IMR-90 (cell line): ENCODE data around the gene RPL19. TPM values are rescaled to one million over a fixed set of nuclear protein-coding genes. Genes with fewer than 3 reads are reported as not detected.
A peak's percentile ranks its signal among the peaks of the same experiment; 100 is the strongest.

Experiments used
- ATAC-seq: fragments of 200-7000 bp; cut with Tn5 transposase; 2 replicates; pipeline ENCODE4 v1.9.1; 2020; ENCODE audit warnings: low read depth, mild to moderate bottlenecking, moderate library complexity
- BruUV-seq: library from RNA; stranded (reverse); fragments of 400-500 nt; replicated peaks from 2 replicates; lab custom pipeline; 2021; lab: Mats Ljungman, UMichigan
- CTCF ChIA-PET: fragments of 300-600 bp; formaldehyde crosslinking; extraction: SDS; loops from one replicate; lab custom pipeline; 2021; ENCODE audit warnings: antibody characterized with exemption; lab: Yijun Ruan, JAX
- POLR2A ChIA-PET: fragments of 300-600 bp; sonication (Branson Sonifier 250); formaldehyde crosslinking; loops from one replicate; lab custom pipeline; 2022; ENCODE audit warnings: antibody characterized with exemption; ENCODE audit not compliant: unreplicated experiment; lab: Charles Lee
- DNase-seq: peaks from one replicate; pipeline ENCODE4 v3.0.0; 2013
- H2AFZ ChIP-seq: replicated peaks from 2 replicates; pipeline ENCODE3; 2013; ENCODE audit warnings: low read length, mild to moderate bottlenecking; ENCODE audit not compliant: poor library complexity
- H2AK5ac ChIP-seq: 2 replicates; pipeline ENCODE4 v1.6.1; 2013; ENCODE audit warnings: low read depth, low read length, inconsistent platforms
- H2AK9ac ChIP-seq: replicated peaks from 2 replicates; pipeline ENCODE3; 2013; ENCODE audit warnings: mild to moderate bottlenecking, low read depth, low read length, moderate library complexity; ENCODE audit not compliant: poor library complexity
- H2BK120ac ChIP-seq: 2 replicates; pipeline ENCODE4 v1.6.1; 2013; ENCODE audit warnings: low read depth, low read length, inconsistent platforms
- H2BK15ac ChIP-seq: 3 replicates; pipeline ENCODE4 v1.6.1; 2013; ENCODE audit warnings: low read depth, low read length, inconsistent platforms
- H2BK20ac ChIP-seq: 2 replicates; pipeline ENCODE4 v1.6.1; 2013; ENCODE audit warnings: low read depth, mild to moderate bottlenecking, inconsistent platforms, low read length, moderate library complexity
- H2BK5ac ChIP-seq: 2 replicates; pipeline ENCODE4 v1.6.1; 2013; ENCODE audit warnings: mild to moderate bottlenecking, low read depth, low read length, inconsistent platforms; ENCODE audit not compliant: poor library complexity, severe bottlenecking
- H3K14ac ChIP-seq: replicated peaks from 2 replicates; pipeline ENCODE4 v1.6.1; 2013; ENCODE audit warnings: low read depth, low read length, inconsistent platforms
- H3K18ac ChIP-seq: 2 replicates; pipeline ENCODE4 v1.6.1; 2013; ENCODE audit warnings: low read depth, low read length, control low read depth
- H3K23ac ChIP-seq: 2 replicates; pipeline ENCODE4 v1.6.1; 2013; ENCODE audit warnings: low read depth, low read length, inconsistent platforms
- H3K27ac ChIP-seq: 2 replicates; pipeline ENCODE4 v1.5.1; 2013; ENCODE audit warnings: mild to moderate bottlenecking, control low read depth, low read length; ENCODE audit not compliant: insufficient read depth
- H3K27me3 ChIP-seq: 2 replicates; pipeline ENCODE4 v1.6.1; 2013; ENCODE audit warnings: low read length; ENCODE audit not compliant: control insufficient read depth, insufficient read depth
- H3K36me3 ChIP-seq: 2 replicates; pipeline ENCODE4 v1.6.1; 2013; ENCODE audit warnings: low read length, mixed read lengths; ENCODE audit not compliant: control insufficient read depth, insufficient read depth
- H3K4ac ChIP-seq: 2 replicates; pipeline ENCODE4 v1.6.1; 2013; ENCODE audit warnings: low read depth, low read length, inconsistent platforms
- H3K4me1 ChIP-seq: 2 replicates; pipeline ENCODE4 v1.6.1; 2013; ENCODE audit warnings: low read length, mixed read lengths; ENCODE audit not compliant: control insufficient read depth, insufficient read depth
- H3K4me2 ChIP-seq: 2 replicates; pipeline ENCODE4 v1.6.1; 2013; ENCODE audit warnings: low read depth, mild to moderate bottlenecking, control low read depth, low read length, moderate library complexity
- H3K4me3 ChIP-seq: 2 replicates; pipeline ENCODE4 v1.5.1; 2013; ENCODE audit warnings: low read depth, mild to moderate bottlenecking, control low read depth, low read length, moderate library complexity; ENCODE audit not compliant: insufficient read depth
- H3K56ac ChIP-seq: 2 replicates; pipeline ENCODE4 v1.6.1; 2013; ENCODE audit warnings: low read length, inconsistent platforms; ENCODE audit not compliant: insufficient read depth; ENCODE audit errors: extremely low read depth
- H3K79me1 ChIP-seq, 2 experiments: 2 replicates each; pipeline ENCODE4 v1.6.1; 2013; ENCODE audit warnings: low read length in 2 of 2, inconsistent platforms in 1 of 2, low read depth in 1 of 2
- H3K9ac ChIP-seq: 2 replicates; pipeline ENCODE4 v1.6.1; 2013; ENCODE audit warnings: low read depth, low read length, control low read depth
- H3K9me1 ChIP-seq: 2 replicates; pipeline ENCODE4 v1.6.1; 2013; ENCODE audit warnings: low read length, inconsistent platforms; ENCODE audit not compliant: insufficient read depth
- H3K9me3 ChIP-seq: 2 replicates; pipeline ENCODE4 v1.6.1; 2013; ENCODE audit warnings: low read length; ENCODE audit not compliant: control insufficient read depth, insufficient read depth
- H4K20me1 ChIP-seq: 2 replicates; pipeline ENCODE4 v1.6.1; 2013; ENCODE audit warnings: low read length, inconsistent platforms; ENCODE audit not compliant: insufficient read depth
- H4K5ac ChIP-seq: 2 replicates; pipeline ENCODE4 v1.6.1; 2013; ENCODE audit warnings: mild to moderate bottlenecking, low read depth, low read length, control low read depth
- H4K8ac ChIP-seq, 2 experiments: 2 replicates each; pipeline ENCODE4 v1.6.1; 2013; ENCODE audit warnings: low read depth in 2 of 2, low read length in 2 of 2, control low read depth in 1 of 2, inconsistent platforms in 1 of 2
- H4K91ac ChIP-seq: 2 replicates; pipeline ENCODE4 v1.6.1; 2013; ENCODE audit warnings: low read depth, low read length, inconsistent platforms; ENCODE audit not compliant: insufficient read depth
- BHLHE40 ChIP-seq: fragments of 150-350 bp; IDR thresholded peaks from 2 replicates; pipeline ENCODE4 v1.6.1; 2016; ENCODE audit warnings: mild to moderate bottlenecking, low read depth, low read length
- CTCF ChIP-seq: conservative IDR thresholded peaks from 2 replicates; pipeline ENCODE4 v1.5.1; 2012; ENCODE audit warnings: mild to moderate bottlenecking, low read depth, low read length, improper control_type of control experiment
- MAFK ChIP-seq: IDR thresholded peaks from 2 replicates; pipeline ENCODE4 v1.6.1; 2012; ENCODE audit warnings: low read depth, low read length, improper control_type of control experiment
- MAZ ChIP-seq: IDR thresholded peaks from 2 replicates; pipeline ENCODE4 v1.6.1; 2012; ENCODE audit warnings: low read depth, mild to moderate bottlenecking, low read length, improper control_type of control experiment, moderate library complexity, borderline replicate concordance
- MXI1 ChIP-seq: IDR thresholded peaks from 2 replicates; pipeline ENCODE4 v1.6.1; 2012; ENCODE audit warnings: low read depth, mild to moderate bottlenecking, low read length, moderate library complexity, borderline replicate concordance
- NFE2L2 ChIP-seq: fragments of 150-350 bp; IDR thresholded peaks from 2 replicates; pipeline ENCODE4 v1.6.1; 2016; ENCODE audit warnings: low read depth, mild to moderate bottlenecking, low read length
- RAD21 ChIP-seq: IDR thresholded peaks from 2 replicates; pipeline ENCODE4 v1.6.1; 2012; ENCODE audit warnings: low read length, improper control_type of control experiment
- RCOR1 ChIP-seq: IDR thresholded peaks from 2 replicates; pipeline ENCODE4 v1.6.1; 2012; ENCODE audit warnings: mild to moderate bottlenecking, low read length, improper control_type of control experiment; ENCODE audit not compliant: insufficient replicate concordance
- RFX5 ChIP-seq: IDR thresholded peaks from 2 replicates; pipeline ENCODE4 v1.8.0; 2012; ENCODE audit warnings: low read depth, mild to moderate bottlenecking, low read length, moderate library complexity
- USF2 ChIP-seq: fragments of 150-350 bp; IDR thresholded peaks from 2 replicates; pipeline ENCODE4 v1.6.1; 2017; ENCODE audit warnings: mild to moderate bottlenecking, antibody characterized with exemption, low read length, low read depth
- WGBS, 2 experiments: methylation state at CpG; one replicate each; pipeline versions ENCODE4 v1.1.5 to v1.1.7; 2013; ENCODE audit warnings: missing lambda C conversion rate in 2 of 2; ENCODE audit not compliant: insufficient read length in 1 of 2; ENCODE audit errors: extremely low coverage in 2 of 2; 5-methylcytosine and 5-hydroxymethylcytosine counted together
- dilution Hi-C: fragments of 300-500 bp; cut with HindIII; formaldehyde crosslinking; loops from one replicate; pipeline ENCODE4 v1.14.3; 2018; ENCODE audit warnings: low sequenced_read_pairs; ENCODE audit not compliant: unreplicated experiment
- in situ Hi-C: fragments of 300-500 bp; cut with MboI; formaldehyde crosslinking; loops from 3 replicates; pipeline ENCODE4 v1.14.3; 2019; ENCODE audit warnings: low sequenced_read_pairs, inconsistent platforms, mixed read lengths
- intact Hi-C: fragments of 100-400 bp; cut with micrococcal nuclease; formaldehyde crosslinking; loops from 2 replicates; pipeline ENCODE4 v1.10.0; 2022
- polyA plus RNA-seq, 3 experiments: library from polyadenylated mRNA; depleted of rRNA; stranded (reverse); fragments of >200 nt; gene quantifications; 2 replicates each; pipeline ENCODE4 v1.2.3, GENCODE V29; 2012; ENCODE audit warnings: low replicate concordance in 1 of 3
- total RNA-seq: library from RNA; depleted of rRNA; stranded (reverse); fragments of >200 nt; gene quantifications from 2 replicates; pipeline ENCODE4 v1.2.3, GENCODE V29; 2012

RPL19 gene
- total and polyA plus RNA-seq, 2 of the 4 experiments (the other 2 are of a cell fraction), result 2,101 to 2,466 TPM

GRCh38 chr17:39236981-39237441 is 36.9 kb downstream of the RPL19 start:
- DNase-seq (no peak), ATAC-seq (no peak)
- Histone ChIP-seq H2BK20ac (no peak overlapping the region), H3K23ac (no peak overlapping the region), H2BK15ac (no peak overlapping the region), H3K4me1 (no peaks in the 10 kb centered on the region; the same call in 1 of the 2 replicates), H3K36me3 (no peaks in the 10 kb centered on the region), H2AK5ac (no peak overlapping the region), H2BK120ac (no peak overlapping the region), H2AK9ac (no peak overlapping the region), H2AFZ (peak overlapping the region; percentile 32), H4K5ac (no peak overlapping the region), H3K14ac (no peak overlapping the region), H3K27me3 (peaks cover 6% of the 10 kb centered on the region), H3K56ac (no peak overlapping the region), H3K18ac (no peak overlapping the region), H3K79me1 (no peaks in the 10 kb centered on the region), H3K27ac (no peak overlapping the region), H4K91ac (no peak overlapping the region), H3K9ac (no peak overlapping the region), H3K4me2 (no peak overlapping the region), H3K4me3 (no peak overlapping the region), H4K20me1 (no peaks in the 10 kb centered on the region), H3K9me3 (no peaks in the 10 kb centered on the region), H3K4ac (no peak overlapping the region), H4K8ac (no peak overlapping the region), H3K9me1 (no peaks in the 10 kb centered on the region), H2BK5ac (no peak overlapping the region)
- CTCF ChIA-PET, result no interaction called here
- in situ Hi-C loops (no loop called here), intact Hi-C loops (loop anchor here (10.0 kb wide), 1 partner anchor 172 kb away; no protein-coding TSS in a partner anchor), dilution Hi-C loops (no loop called here)
- WGBS, 2 experiments, result no CpG with 5 or more reads among the region's 6 CpGs
- no TSS peak for BruUV-seq
- TF ChIP-seq RFX5 (no peak), USF2 (no peak), MAFK (no peak), RAD21 (no peak), CTCF (no peak), BHLHE40 (no peak), MAZ (no peak), RCOR1 (no peak), NFE2L2 (no peak), MXI1 (no peak)
- POLR2A ChIA-PET, result no interaction called here
